KMS-11 (cell line): ENCODE results near the gene NUP42.
"Not testable (repeated sequence)": the region's sequence is repeated elsewhere in the genome, so short reads cannot be mapped to it uniquely, and the experiment has no call there.

Experiments used
- H2AFZ ChIP-seq: fragments of 200-600 bp; sonication (generic); 2 replicates; pipeline ENCODE4 v1.6.1; 2016; ENCODE audit warnings: antibody characterized with exemption, mixed run types, low read depth
- H3K27ac ChIP-seq: fragments of 200-600 bp; sonication (generic); 2 replicates; pipeline ENCODE4 v1.6.1; 2016; ENCODE audit warnings: mild to moderate bottlenecking, mixed run types
- H3K27me3 ChIP-seq: fragments of 200-600 bp; sonication (generic); 2 replicates; pipeline ENCODE4 v1.6.1; 2017; ENCODE audit warnings: mild to moderate bottlenecking, low read depth, mixed run types, moderate library complexity; ENCODE audit not compliant: insufficient read depth
- H3K36me3 ChIP-seq: fragments of 200-600 bp; sonication (generic); 2 replicates; pipeline ENCODE4 v1.6.1; 2017; ENCODE audit warnings: mild to moderate bottlenecking, mixed run types; ENCODE audit not compliant: insufficient read depth
- H3K4me1 ChIP-seq: fragments of 200-600 bp; sonication (generic); 2 replicates; pipeline ENCODE4 v1.6.1; 2016; ENCODE audit warnings: mild to moderate bottlenecking, low read depth, mixed run types; ENCODE audit not compliant: poor library complexity, severe bottlenecking
- H3K4me2 ChIP-seq: fragments of 200-600 bp; sonication (generic); 2 replicates; pipeline ENCODE4 v1.7.0; 2016; ENCODE audit warnings: mild to moderate bottlenecking, mixed run types
- H3K4me3 ChIP-seq: fragments of 200-600 bp; sonication (generic); IDR thresholded peaks from 2 replicates; pipeline ENCODE4 v1.6.1; 2017; ENCODE audit warnings: low read depth, low read length, mixed read lengths; ENCODE audit not compliant: insufficient read depth
- H3K79me2 ChIP-seq: fragments of 200-600 bp; sonication (generic); 2 replicates; pipeline ENCODE4 v1.6.1; 2016; ENCODE audit warnings: low read depth, mixed run types; ENCODE audit not compliant: insufficient read depth
- H3K9ac ChIP-seq: fragments of 200-600 bp; sonication (generic); 2 replicates; pipeline ENCODE4 v1.6.1; 2016; ENCODE audit warnings: mild to moderate bottlenecking, mixed run types
- H4K20me1 ChIP-seq: fragments of 200-600 bp; sonication (generic); 2 replicates; pipeline ENCODE4 v1.6.1; 2016; ENCODE audit warnings: mild to moderate bottlenecking, mixed run types; ENCODE audit not compliant: insufficient read depth
- TF ChIP-seq, protein P1 (sequence below): fragments of 200-600 bp; sonication (generic); conservative IDR thresholded peaks from 2 replicates; pipeline ENCODE4 v1.6.1; 2017; ENCODE audit warnings: low read depth, mild to moderate bottlenecking, antibody characterized with exemption, low read length, moderate library complexity, mixed read lengths

Gene NUP42

DNA sequence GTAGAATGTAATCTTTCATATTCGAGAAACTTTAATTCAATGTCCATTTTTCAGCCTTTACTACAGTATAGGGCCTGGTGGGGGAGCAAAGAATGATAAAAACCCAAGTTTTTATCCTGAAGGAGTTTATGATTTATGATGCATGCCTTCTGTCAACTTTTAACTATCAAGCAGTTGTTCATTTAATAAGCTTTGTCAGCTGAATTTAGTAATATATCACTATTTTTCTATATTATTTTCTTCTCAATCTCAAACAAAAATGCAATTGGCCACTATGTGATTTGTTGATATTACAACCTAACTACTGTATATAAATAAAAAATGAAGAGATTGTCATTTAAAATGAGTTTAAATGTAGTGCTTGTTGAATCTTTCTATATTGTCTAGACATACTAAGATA is 2.4 kb downstream of the NUP42 start:
- Histone ChIP-seq H3K27ac (no peak overlapping the region), H4K20me1 (no peaks in the 10 kb centered on the region), H3K27me3 (no peaks in the 10 kb centered on the region), H3K4me2 (peak overlapping the region; percentile 80), H3K79me2 (peaks cover 79% of the 10 kb centered on the region), H3K4me1 (peaks cover 40% of the 10 kb centered on the region), H2AFZ (no peak overlapping the region), H3K36me3 (peaks cover 35% of the 10 kb centered on the region), H3K4me3 (no peak overlapping the region), H3K9ac (no peak overlapping the region)
- TF ChIP-seq, protein P1, sequence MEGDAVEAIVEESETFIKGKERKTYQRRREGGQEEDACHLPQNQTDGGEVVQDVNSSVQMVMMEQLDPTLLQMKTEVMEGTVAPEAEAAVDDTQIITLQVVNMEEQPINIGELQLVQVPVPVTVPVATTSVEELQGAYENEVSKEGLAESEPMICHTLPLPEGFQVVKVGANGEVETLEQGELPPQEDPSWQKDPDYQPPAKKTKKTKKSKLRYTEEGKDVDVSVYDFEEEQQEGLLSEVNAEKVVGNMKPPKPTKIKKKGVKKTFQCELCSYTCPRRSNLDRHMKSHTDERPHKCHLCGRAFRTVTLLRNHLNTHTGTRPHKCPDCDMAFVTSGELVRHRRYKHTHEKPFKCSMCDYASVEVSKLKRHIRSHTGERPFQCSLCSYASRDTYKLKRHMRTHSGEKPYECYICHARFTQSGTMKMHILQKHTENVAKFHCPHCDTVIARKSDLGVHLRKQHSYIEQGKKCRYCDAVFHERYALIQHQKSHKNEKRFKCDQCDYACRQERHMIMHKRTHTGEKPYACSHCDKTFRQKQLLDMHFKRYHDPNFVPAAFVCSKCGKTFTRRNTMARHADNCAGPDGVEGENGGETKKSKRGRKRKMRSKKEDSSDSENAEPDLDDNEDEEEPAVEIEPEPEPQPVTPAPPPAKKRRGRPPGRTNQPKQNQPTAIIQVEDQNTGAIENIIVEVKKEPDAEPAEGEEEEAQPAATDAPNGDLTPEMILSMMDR = no peak

DNA sequence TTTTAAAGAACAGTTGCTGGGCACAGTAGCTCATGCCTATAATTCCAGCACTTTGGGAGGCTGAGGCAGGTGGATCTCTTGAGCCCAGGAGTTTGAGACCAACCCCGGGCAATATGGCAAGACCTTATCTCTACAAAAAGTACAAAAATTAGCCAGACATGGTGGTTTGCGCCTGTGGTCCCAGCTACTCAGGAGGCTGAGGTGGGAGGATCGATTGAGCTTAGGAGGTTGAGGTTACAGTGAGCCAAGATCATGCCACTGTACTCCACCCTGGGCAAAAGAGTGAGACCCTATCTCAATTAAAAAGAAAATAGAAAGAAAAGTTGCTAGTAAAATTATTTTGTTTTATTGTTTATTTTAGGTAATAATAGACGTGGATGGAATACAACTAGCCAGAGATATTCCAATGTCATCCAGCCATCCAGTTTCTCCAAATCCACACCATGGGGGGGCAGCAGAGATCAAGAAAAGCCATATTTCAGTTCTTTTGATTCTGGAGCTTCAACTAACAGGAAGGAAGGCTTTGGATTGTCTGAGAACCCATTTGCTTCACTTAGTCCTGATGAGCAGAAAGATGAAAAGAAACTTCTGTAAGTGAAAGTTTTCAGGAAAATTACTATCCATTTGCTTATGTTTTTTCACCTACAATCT is 3.0 kb downstream of the NUP42 start:
- Histone ChIP-seq H3K36me3 (peaks cover 37% of the 10 kb centered on the region), H3K4me3 (no peak overlapping the region), H3K27ac (no peak overlapping the region), H3K4me2 (peak overlapping the region; percentile 80; the same call in 1 of the 2 replicates), H3K27me3 (no peaks in the 10 kb centered on the region), H3K79me2 (peaks cover 81% of the 10 kb centered on the region), H3K4me1 (peaks cover 40% of the 10 kb centered on the region), H3K9ac (no peak overlapping the region), H4K20me1 (no peaks in the 10 kb centered on the region), H2AFZ (no peak overlapping the region)
- TF ChIP-seq, protein P1 = peak; percentile 57

DNA sequence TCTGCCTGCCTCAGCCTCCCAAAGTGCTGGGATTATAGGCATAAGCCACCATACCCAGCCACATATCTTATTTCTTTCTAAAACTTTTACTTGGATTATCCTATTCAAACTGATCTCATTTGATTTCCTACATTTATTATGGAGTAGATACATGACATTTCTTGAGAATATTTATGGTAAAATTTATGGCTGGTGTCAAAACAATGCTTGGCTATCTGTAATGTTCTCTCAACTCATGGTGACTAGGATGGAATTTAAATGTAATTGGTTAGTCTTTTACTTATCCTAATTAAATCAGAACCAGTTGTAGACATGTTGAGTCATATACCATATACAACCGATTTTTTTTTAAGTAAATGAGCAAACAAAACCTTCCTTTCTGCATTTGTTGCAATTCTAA is 4.1 kb downstream of the NUP42 start:
- Histone ChIP-seq H3K9ac (no peak overlapping the region), H3K27me3 (no peaks in the 10 kb centered on the region), H3K79me2 (peaks cover 73% of the 10 kb centered on the region), H3K4me3 (no peak overlapping the region), H4K20me1 (no peaks in the 10 kb centered on the region), H3K4me1 (peaks cover 29% of the 10 kb centered on the region), H2AFZ (no peak overlapping the region), H3K4me2 (no peak overlapping the region), H3K36me3 (peaks cover 44% of the 10 kb centered on the region), H3K27ac (no peak overlapping the region)
- TF ChIP-seq, protein P1 = no peak

DNA sequence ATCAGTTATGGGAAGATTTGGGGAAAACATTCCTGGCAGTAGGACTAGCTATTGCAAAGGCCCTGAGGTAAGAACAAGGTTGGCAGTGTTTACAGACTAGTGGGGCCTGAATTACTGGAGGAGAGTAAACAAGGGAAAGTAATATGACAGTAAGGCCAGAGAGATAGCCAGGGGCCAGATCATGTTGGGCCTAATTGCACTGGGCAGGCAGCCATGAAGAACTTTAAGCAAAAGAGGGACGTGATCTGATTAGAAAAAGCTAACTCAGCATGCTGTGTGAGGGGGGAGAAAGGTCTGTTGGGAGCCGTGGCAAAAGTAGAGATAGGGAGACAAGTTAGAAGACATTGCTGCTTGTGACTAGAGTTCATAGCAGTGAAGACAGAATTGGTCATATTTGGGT is 9.2 kb downstream of the NUP42 start:
- no peak overlapping the region for H2AFZ ChIP-seq
- TF ChIP-seq, protein P1 = no peak
- no peak overlapping the region for H3K27ac ChIP-seq
- no peaks in the 10 kb centered on the region for H3K27me3 ChIP-seq
- peaks cover 32% of the 10 kb centered on the region for H3K79me2 ChIP-seq
- H3K4me1 ChIP-seq = no peaks in the 10 kb centered on the region
- no peaks in the 10 kb centered on the region for H4K20me1 ChIP-seq
- H3K4me3 ChIP-seq = no peak overlapping the region
- no peak overlapping the region for H3K4me2 ChIP-seq
- no peak overlapping the region for H3K9ac ChIP-seq
- H3K36me3 ChIP-seq = peaks cover 33% of the 10 kb centered on the region; the same call in 1 of the 2 replicates

DNA sequence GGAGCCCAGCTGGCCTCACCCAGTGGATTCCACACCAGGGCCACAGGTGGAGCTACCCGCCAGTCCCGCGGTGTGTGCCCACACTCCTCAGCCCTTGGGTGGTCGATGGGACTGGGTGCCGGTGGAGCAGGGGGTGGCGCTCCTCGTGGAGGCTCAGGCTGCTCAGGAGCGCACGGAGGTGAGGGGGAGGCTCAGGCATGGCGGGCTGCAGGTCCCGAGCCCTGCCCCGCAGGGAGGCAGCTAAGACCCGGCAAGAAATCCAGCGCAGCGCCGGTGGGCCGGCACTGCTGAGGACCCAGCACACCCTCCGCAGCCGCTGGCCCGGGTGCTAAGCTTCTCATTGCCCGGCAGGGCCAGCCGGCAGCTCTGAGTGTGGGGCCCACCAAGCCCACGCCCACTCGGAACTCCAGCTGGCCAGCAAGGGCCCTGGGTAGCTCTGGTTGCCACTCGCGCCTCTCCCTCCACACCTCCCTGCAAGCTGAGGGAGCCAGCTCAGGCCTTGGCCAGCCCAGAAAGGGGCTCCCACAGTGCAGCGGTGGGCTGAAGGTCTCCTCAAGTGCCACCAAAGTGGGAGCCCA is 11.9 kb downstream of the NUP42 start:
- not testable (repeated sequence) for H3K27me3 ChIP-seq, H3K79me2 ChIP-seq, H4K20me1 ChIP-seq, H3K4me1 ChIP-seq, H2AFZ ChIP-seq, H3K27ac ChIP-seq, H3K4me2 ChIP-seq, H3K9ac ChIP-seq, H3K4me3 ChIP-seq
- peaks cover 13% of the 10 kb centered on the region; the same call in 1 of the 2 replicates for H3K36me3 ChIP-seq
